Heart right ventricle (tissue), 16 donors: ENCODE measurements around the gene TRIM74. TPM values are rescaled to one million over a fixed set of nuclear protein-coding genes. Genes with fewer than 3 reads are reported as not detected.
A peak's percentile ranks its signal among the peaks of the same experiment; 100 is the strongest.
"Not testable (repeated sequence)": the region's sequence is repeated elsewhere in the genome, so short reads cannot be mapped to it uniquely, and the experiment has no call there.

ENCODE experiments used
- ATAC-seq, 8 donors: fragments of 200-7000 bp; cut with Tn5 transposase; one replicate each; pipeline ENCODE4 v1.9.1; 2020; ENCODE audit warnings: mild to moderate bottlenecking in 8 of 8, moderate library complexity in 8 of 8, moderate number of reproducible peaks in 1 of 8
- DNase-seq, 2 donors: peaks; one replicate each; pipeline ENCODE4 v3.0.0-alpha.2; 2020
- H3K27ac ChIP-seq, 10 donors: fragments of 200-600 bp; sonication (generic) in 2 of 10; one replicate each; pipeline versions ENCODE4 v1.5.0 to v1.8.0; 2020 to 2022; ENCODE audit warnings: mild to moderate bottlenecking in 3 of 10
- H3K27me3 ChIP-seq, 7 donors: fragments of 200-600 bp; one replicate each; pipeline ENCODE4 v1.8.0; 2021 to 2022; ENCODE audit warnings: mild to moderate bottlenecking in 2 of 7
- H3K36me3 ChIP-seq, 9 donors: fragments of 200-600 bp; sonication (generic) in 1 of 9; one replicate each; pipeline versions ENCODE4 v1.5.0 to v1.8.0; 2020 to 2022; ENCODE audit warnings: mild to moderate bottlenecking in 2 of 9
- H3K4me1 ChIP-seq, 9 donors: fragments of 200-600 bp; sonication (generic) in 1 of 9; one replicate each; pipeline versions ENCODE4 v1.5.0 to v1.8.0; 2020 to 2022; ENCODE audit warnings: mild to moderate bottlenecking in 4 of 9
- H3K4me3 ChIP-seq, 10 donors: fragments of 200-600 bp; sonication (generic) in 2 of 10; one replicate each; pipeline versions ENCODE4 v1.5.0 to v1.8.0; 2020 to 2022; ENCODE audit warnings: mild to moderate bottlenecking in 7 of 10, moderate library complexity in 2 of 10
- H3K9me3 ChIP-seq, 11 donors: fragments of 200-600 bp in 10 of 11; sonication (generic) in 2 of 11; one replicate each; pipeline versions ENCODE4 v1.5.0 to v1.8.0; 2013 to 2022; ENCODE audit warnings: mild to moderate bottlenecking in 2 of 11, control low read depth in 1 of 11, moderate library complexity in 1 of 11
- WGBS, 2 donors: extraction: QIAGEN DNeasy Blood & Tissue Kit; methylation state at CpG; one replicate each; pipeline ENCODE4 v1.1.7; 2013; ENCODE audit warnings: inconsistent platforms in 1 of 2; 5-methylcytosine and 5-hydroxymethylcytosine counted together
- intact Hi-C, 10 donors: fragments of 100-400 bp; cut with DNase I; formaldehyde crosslinking; loops; one replicate each; pipeline versions ENCODE4 v1.11.1 to v1.14.2; 2022
- long read RNA-seq, 3 donors: library from polyadenylated mRNA; unstranded; transcript quantifications; one replicate each; pipeline ENCODE4 v2.0.0, GENCODE V29; 2020 to 2021
- polyA plus RNA-seq, 2 donors: library from polyadenylated mRNA; stranded (reverse); fragments of 200-250 nt; gene quantifications; one replicate each; pipeline ENCODE4 v1.2.3, GENCODE V29; 2013
- total RNA-seq, 10 donors: library from RNA; stranded (reverse); fragmentation: NEBNext Ultra II Directional in 3 of 10; extraction: Animal tissue kit (Norgen Biotek cat#: 25700) in 3 of 10; gene quantifications; one replicate each; pipeline versions ENCODE4 v1.2.1 to v1.2.4, GENCODE V29; 2021 to 2023
- donor health status: Arrhythmogenic right ventricular cardiomyopathy.
- donor health status: ischemic (EF 13 %, LVEDD 7.1; RV severe dilation, severe dysfunction).
- donor health status: healthy with polysubstance abuse.
- donor health status: DM: no; HTN: yes; CAD: no.
- donor health status: DM: no; HTN: no; CAD: no.
- donor health status: ischemic (EF 25% LVEDD 6.9; RV normal size, moderate dysfunction).
- donor health status: ischemic (EF 25% LVEDD 5.7; RV mildly dilated, moderate dysfunction).
- donor health status: healthy.
- donor health status: DM: yes; HTN: yes; CAD: no.
- donor health status: Ischemic cardiomyopathy.
- donor health status: ischemic (EF 35%, LVEDD 5.7; RV mildly dilated, moderate dysfunction).
- donor health status: nonischemic (EF 11% LVEDD 7.7; RV severe dilation, severe dysfunction).
- donor health status: DM: yes; HTN: yes; CAD: no.
- donor health status: PGD.
- donor health status: ischemic (EF 29% LVEDD 5.4; RV normal size, mild dysfunction).
- donor health status: nonischemic (EF 23%, LVEDD 6.1; RV moderate dilation, normal function).

Gene TRIM74
- total RNA-seq (under 1 TPM in 5 of 10 donors, not detected in 5; 0.24 to 0.72 (median 0.42) TPM), polyA plus RNA-seq (under 1 TPM in 1 of 2 donors, not detected in 1; 0.14 TPM)
- long read RNA-seq, donor 1, partial matches to known transcripts = 1 of 1 reads
- long read RNA-seq, donor 1, other reads (novel, unspliced or antisense) = 0 of 1 reads
- long read RNA-seq, donor 2, partial matches to known transcripts = 0 of 1 reads
- long read RNA-seq, donor 2, other reads (novel, unspliced or antisense) = 1 of 1 reads
- long read RNA-seq, donor 3 = 0 reads

DNA sequence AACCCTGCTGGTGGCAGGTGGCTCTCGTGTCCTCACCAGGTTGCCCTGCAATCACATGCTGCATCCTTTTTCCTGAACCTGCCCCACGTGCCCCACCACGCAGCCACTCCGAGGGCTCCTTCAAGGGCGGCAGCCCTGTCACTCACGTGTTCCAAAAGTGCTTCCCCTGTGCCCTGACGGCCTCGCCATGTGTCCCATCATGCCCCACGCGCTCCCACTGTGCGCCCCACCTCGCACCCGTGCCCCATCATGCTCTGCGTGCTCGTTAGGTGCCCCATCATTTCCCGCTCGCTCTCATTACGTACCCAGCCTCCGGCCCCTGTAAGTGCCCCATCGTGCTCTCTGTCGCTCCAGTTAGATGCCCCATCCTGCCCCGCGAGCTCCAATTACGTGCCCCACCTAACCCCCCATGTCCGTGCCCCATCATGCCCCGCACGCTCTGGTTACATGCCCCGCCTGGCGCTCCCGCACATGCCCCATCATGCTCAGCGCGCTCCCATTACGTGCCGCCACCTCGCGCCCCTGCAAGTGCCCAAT is at the start of gene TRIM74:
TRIM74 (minus strand) TSS at position 487 of the 537 bp plus-strand sequence. CDS start 3,309 bp downstream, outside the sequence.
- H3K9me3 ChIP-seq, intact Hi-C loops, H3K27ac ChIP-seq, DNase-seq, H3K4me3 ChIP-seq, H3K4me1 ChIP-seq, H3K27me3 ChIP-seq, H3K36me3 ChIP-seq: not testable (repeated sequence)
- peak in 4 of 8 donors; percentile 10 to 38 (median 14) for ATAC-seq
- 52 to 60% methylated on average over 9 to 10 of the region's 36 CpGs for WGBS, 2 donors

- H3K36me3 ChIP-seq, intact Hi-C loops, ATAC-seq, H3K9me3 ChIP-seq, H3K27me3 ChIP-seq: not testable (repeated sequence)
- WGBS, 2 donors = 20 to 21% methylated on average over 10 of the region's 10 CpGs
- Histone ChIP-seq H3K27ac (peak overlapping the region in 7 of 10 donors; percentile 50 to 92 (median 89)), H3K4me1 (peaks cover 3 to 11% (median 7%) of the 10 kb centered on the region in 9 donors), H3K4me3 (peak overlapping the region in 9 of 10 donors; percentile 61 to 84 (median 69))
- DNase-seq = peak in 1 of 2 donors; percentile 2
Observed at GRCh38 chr7:73006491-73006890, 37.2 kb upstream of the TRIM74 start.

- DNase-seq (peak; percentile 85 to 88), ATAC-seq (peak; percentile 97 to 99 (median 98))
- 0% methylated on average over 44 to 45 of the region's 66 CpGs for WGBS, 2 donors
- Histone ChIP-seq H3K27ac (peak overlapping the region; percentile 82 to 95 (median 89)), H3K4me1 (peaks cover 3 to 11% (median 7%) of the 10 kb centered on the region in 9 donors), H3K4me3 (peak overlapping the region; percentile 58 to 84 (median 68))
- intact Hi-C loops, H3K36me3 ChIP-seq, H3K9me3 ChIP-seq, H3K27me3 ChIP-seq: not testable (repeated sequence)
Observed at GRCh38 chr7:73005693-73006447, 36.6 kb upstream of the TRIM74 start.

DNA sequence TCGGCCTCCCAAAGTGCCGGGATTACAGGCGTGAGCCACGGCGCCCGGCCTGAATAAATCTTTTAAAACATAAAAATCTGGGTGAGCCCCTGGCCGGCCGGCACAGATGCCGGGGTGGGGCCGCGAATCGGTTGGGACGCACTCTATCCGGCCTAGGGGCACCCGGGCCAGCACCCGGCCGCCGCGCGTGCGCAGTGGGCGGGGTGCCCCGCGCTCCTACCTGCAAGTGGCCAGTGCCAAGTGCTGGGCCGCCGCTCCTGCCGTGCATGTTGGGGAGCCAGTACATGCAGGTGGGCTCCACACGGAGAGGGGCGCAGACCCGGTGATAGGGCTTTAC is 36.1 kb upstream of the TRIM74 start:
- ATAC-seq (peak; percentile 96 to 98 (median 98)), DNase-seq (peak; percentile 38 to 84)
- Histone ChIP-seq H3K4me1 (peaks cover 3 to 11% (median 7%) of the 10 kb centered on the region in 9 donors), H3K27ac (peak overlapping the region; percentile 82 to 95 (median 89)), H3K4me3 (peak overlapping the region; percentile 44 to 84 (median 68))
- intact Hi-C loops, H3K9me3 ChIP-seq, H3K27me3 ChIP-seq, H3K36me3 ChIP-seq: not testable (repeated sequence)
- WGBS, 2 donors = 0% methylated on average over 15 to 17 of the region's 30 CpGs

DNA sequence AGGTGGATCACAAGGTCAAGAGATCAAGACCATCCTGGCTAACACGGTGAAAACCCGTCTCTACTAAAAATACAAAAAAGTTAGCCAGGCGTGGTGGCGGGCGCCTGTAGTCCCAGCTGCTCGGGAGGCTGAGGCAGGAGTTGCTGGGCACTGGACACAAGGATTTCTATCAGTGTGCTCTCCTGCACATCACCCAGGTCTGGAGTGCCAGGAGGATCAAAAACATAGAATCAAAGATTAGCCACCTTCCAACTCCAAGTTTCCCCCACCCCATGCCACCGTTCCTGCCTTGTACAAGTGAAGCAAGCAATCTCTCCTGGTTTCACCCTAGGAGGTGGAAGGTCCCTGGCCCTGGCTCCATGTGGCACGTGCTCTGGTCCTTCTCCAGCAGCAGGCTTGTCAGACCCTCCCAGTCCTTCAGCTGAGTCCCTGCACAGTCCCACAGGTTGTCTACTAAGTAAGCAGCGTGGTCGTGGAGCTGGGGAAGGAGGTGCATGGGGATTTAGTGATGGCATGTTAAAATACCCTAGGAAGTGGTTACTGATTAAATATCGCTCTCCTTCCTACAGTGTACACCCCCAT is 28.7 kb upstream of the TRIM74 start:
- peaks cover 0 to 11% (median 0%) of the 10 kb centered on the region in 9 donors for H3K36me3 ChIP-seq
- intact Hi-C loops, H3K27ac ChIP-seq, H3K4me1 ChIP-seq, H3K27me3 ChIP-seq, DNase-seq, H3K9me3 ChIP-seq, H3K4me3 ChIP-seq: not testable (repeated sequence)
- WGBS, 2 donors = no CpG with 5 or more reads among the region's 11 CpGs
- ATAC-seq = peak in 2 of 8 donors; percentile 15 to 38

DNA sequence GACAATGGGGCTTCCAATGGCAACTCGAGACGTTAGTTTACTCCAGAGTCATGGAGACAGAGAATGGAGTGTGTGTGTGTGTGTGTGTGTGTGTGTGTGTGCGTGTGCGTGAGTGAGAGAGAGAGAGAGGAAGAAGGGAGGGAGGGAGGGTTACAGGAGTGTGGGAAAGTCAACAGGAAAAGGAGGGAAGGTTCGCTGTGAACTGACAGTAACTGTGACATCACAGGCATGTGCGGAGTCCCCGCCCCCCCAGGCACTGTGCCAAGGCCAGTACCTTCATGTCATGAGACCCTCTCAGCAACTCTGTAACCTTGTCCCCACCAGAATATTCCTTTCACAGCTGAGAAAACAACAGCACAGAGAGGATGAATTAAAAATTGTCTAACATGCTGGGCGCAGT is 28.2 kb upstream of the TRIM74 start:
- DNase-seq, intact Hi-C loops, H3K4me3 ChIP-seq, H3K9me3 ChIP-seq, H3K27me3 ChIP-seq, H3K27ac ChIP-seq, H3K4me1 ChIP-seq: not testable (repeated sequence)
- WGBS, 2 donors = 69 to 75% methylated on average over 3 to 4 of the region's 8 CpGs
- ATAC-seq = peak; percentile 25 to 77 (median 56)
- H3K36me3 ChIP-seq = peaks cover 0 to 11% (median 0%) of the 10 kb centered on the region in 9 donors

- H3K4me1 ChIP-seq, H3K27me3 ChIP-seq, DNase-seq, ATAC-seq, intact Hi-C loops, H3K9me3 ChIP-seq, H3K4me3 ChIP-seq, H3K36me3 ChIP-seq, H3K27ac ChIP-seq: not testable (repeated sequence)
- WGBS, 2 donors = 98 to 99% methylated on average over 8 of the region's 8 CpGs
Observed at GRCh38 chr7:72995484-72995883, 26.2 kb upstream of the TRIM74 start.

GRCh38 chr7:72990146-72990913 is 21.1 kb upstream of the TRIM74 start:
- H3K27me3 ChIP-seq, H3K9me3 ChIP-seq, H3K4me1 ChIP-seq, H3K36me3 ChIP-seq, H3K4me3 ChIP-seq, intact Hi-C loops: not testable (repeated sequence)
- DNase-seq (peak; percentile 26 to 33), ATAC-seq (peak; percentile 81 to 94 (median 90))
- 27 to 66% methylated on average over 8 to 9 of the region's 14 CpGs for WGBS, 2 donors
- peak overlapping the region in 1 of 10 donors; percentile 44 for H3K27ac ChIP-seq

- 80% methylated on average over 1 of the region's 11 CpGs; no CpG with 5 or more reads in 1 of the 2 donors for WGBS, 2 donors
- ATAC-seq, H3K9me3 ChIP-seq, H3K27ac ChIP-seq, H3K36me3 ChIP-seq, H3K4me3 ChIP-seq, intact Hi-C loops, H3K27me3 ChIP-seq, DNase-seq, H3K4me1 ChIP-seq: not testable (repeated sequence)
Observed at GRCh38 chr7:72982084-72982483, 12.8 kb upstream of the TRIM74 start.

GRCh38 chr7:72980382-72980781 is 11.1 kb upstream of the TRIM74 start:
- H3K4me1 ChIP-seq, intact Hi-C loops, H3K27me3 ChIP-seq, H3K9me3 ChIP-seq, H3K4me3 ChIP-seq, ATAC-seq, H3K36me3 ChIP-seq, DNase-seq, H3K27ac ChIP-seq: not testable (repeated sequence)
- 88 to 92% methylated on average over 2 of the region's 6 CpGs for WGBS, 2 donors
